SHP77 treated with DMSO at 0.1 percent for 48 hours (cell line): ENCODE measurements around the gene ATG13.

ENCODE experiments used
- DNase-seq: peaks from one replicate; lab custom pipeline; 2025; lab: John Stamatoyannopoulos, UW

The ATG13 gene

DNA sequence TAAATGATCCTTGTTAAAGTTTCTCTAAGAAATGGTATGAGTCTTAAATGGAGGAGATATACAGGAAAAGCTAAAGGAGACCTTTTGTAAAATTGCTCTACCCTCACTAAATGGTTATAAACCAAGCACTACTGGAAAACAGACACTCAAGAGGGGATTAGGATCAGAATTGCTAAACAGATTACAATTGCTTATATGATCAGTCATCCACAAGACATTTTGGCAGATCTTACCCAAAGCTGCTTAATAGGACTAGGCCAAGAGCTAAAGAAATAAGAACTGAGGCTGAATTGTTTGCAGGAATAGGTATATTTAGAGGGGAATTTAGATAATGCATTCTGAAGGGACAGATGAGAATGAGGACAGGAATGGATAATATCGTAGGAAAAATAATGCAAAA, 9.8 kb upstream of the ATG13 start:
- DNase-seq = no peak

DNA sequence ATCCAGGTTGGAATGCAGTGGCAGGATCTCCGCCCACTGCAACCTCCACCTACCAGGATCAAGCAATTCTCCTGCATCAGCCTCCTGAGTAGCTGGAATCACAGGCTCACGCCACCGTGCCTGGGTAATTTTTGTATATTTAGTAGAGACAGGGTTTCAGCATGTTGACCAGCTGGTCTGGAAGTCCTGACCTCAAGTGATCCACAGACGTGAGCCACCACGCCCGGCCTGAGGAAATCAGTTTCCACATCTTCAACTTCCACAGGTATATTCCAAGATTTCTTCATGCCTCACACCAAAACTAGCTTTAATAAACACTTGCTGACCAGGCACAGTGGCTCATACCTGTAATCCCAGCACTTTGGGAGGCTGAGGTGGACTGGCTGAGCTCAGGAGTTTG, 8.0 kb upstream of the ATG13 start:
- no peak for DNase-seq

DNA sequence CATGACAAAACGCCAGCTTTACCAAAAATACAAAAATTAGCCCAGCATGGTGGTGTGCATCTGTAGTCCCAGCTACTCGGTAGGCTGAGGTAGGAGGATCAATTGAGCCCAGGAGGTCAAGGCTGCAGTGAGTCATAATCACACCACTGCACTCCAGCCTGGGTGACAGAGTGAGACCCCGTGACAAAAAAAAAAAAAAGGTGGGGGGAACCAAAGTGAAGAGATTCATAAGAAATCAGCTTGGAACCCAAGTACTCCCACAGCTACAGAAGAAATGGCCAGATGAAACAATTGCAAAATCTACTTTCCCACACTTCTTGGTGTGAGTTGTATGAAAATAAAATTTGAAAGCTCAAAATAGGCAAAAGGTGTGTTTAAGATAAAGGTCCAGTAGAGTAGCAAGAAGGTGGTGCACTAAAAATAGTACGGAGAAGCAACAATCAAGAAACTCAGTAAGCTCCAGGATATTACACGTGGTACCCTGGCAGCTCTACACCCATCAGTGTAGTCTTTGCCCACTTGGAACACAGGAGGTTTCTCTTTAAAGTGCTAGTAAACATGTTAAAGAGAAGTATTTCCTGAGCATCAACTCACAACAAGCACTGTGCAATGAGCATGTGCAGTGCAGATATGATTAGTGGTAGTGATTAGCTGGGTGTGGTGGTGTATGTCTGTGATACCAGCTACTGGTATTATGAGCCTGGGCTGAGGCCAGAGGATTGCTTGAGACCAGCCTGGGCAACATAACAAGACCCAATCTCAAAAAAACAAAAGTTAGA, 5.6 kb upstream of the ATG13 start:
- DNase-seq = no peak

GRCh38 chr11:46612326-46612725, 5.0 kb upstream of the ATG13 start:
- DNase-seq = no peak

DNA sequence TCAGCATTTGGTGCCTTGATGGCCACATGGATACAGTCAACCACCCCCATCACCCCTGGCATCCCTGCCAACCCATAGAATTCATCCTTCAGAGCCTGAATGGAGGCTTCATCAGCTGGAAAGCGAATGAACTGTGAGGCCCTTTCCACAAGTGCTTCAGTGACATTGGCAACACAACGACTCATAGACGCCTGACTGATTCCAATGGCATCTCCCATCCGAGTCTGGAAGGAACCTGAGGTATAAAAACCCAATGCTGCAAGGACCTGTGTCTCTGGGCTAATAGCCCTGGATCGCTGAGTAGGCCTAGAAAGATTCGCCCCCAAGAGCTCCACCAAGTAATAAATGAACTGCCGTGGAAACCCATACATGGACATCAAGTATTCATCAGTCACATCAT, 1.6 kb upstream of the ATG13 start:
- DNase-seq = no peak

DNA sequence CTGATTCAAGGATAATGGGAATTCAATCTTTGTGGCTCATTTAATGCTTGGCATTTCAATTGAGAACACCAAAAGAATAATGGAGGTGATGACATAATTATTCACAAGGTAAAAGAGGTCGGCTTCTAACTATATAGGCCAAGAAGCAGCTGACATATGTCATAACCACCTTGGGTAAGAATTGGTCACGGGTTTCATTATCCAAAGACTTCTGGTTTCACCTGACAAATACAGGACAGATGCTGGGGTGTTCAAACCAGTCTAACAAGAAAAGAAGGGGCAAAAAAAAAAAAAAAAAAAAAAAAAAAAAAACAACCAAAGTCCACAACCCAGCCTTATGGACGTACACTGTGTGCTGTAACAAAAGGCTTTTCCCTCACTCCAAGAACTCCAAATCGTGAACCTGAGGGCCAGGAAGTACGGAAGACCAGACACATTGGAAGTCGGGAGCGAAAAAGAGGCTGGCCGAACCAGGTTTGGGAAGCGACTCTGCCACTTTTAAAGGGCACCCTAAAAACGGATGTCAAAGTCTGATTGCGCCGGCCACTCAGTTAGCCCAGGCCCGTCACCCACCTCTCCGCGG, 711 bp upstream of the ATG13 start:
- no peak for DNase-seq

DNA sequence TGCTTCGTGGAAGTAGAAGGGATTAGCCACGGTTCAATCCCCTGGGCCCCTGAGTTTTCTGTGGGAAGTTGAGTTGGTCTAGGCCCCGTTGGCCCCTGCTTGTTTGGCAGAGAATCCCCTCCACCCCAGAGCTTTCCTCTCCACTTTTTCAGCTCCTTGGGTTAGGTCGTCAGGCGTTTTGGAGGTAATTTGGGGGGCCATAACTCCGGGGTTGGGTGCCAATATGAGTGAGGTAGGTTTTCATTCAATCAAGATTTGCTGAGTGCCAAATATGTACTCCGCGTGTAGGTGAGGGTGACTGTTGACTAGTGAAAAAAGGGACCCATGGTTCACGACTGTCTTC, 590 bp downstream of the ATG13 start:
- no peak for DNase-seq

DNA sequence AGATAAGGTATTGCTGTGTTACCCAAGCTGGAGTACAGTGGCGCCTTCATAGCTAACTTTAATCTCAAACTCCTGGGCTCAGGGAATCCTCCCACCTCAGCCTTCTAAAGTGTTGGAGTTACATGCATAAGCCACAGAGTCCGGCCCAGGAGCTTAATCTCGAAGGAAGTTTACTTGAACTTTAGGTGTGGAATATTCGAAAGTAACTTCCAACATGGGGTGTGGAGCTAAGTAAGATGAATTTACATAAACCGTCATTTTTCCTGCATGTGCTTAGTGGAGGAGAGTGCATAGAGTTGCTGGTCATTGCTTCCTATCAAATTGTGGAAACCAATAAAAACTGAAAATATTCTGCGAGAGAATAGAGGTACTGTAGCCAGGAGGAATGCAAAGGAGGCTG, 1.5 kb downstream of the ATG13 start:
- DNase-seq = no peak

DNA sequence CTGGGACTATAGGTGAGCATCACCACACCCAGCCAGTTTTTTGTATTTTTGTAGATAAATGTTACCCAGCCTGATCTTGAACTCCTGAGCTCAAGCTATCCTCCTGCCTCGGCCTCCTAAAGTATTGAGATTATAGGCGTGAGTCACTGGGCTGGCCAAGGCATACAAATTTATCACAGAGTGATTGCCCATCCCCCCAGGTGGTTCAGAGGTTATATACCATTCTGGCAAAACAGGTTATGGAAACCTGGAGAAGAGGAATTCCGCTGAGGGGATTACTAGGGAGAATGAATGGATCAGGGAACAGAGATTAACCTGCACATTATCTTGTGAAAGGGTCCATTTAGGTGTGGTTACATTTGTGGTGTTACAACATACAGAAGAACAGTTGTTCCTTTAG, 8.1 kb downstream of the ATG13 start:
- no peak for DNase-seq

DNA sequence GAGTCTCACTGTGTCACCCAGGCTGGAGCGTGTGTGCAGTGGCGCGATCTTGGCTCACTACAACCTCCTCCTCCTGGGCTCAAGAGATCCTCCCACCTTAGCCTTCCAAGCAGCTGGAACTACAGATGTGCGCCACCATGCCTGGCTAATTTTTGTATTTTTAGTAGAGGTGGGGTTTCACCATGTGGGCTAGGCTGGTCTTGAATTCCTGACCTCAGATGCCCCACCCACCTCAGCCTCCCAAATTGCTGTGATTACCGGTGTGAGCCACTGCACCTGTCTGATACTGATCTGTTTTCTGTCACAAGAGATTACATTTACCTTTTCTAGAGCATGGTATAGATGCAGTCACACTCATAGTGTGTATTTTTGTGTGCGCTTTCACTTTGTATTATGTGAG, 11.6 kb downstream of the ATG13 start:
- DNase-seq = no peak

GRCh38 chr11:46630237-46630636, 12.9 kb downstream of the ATG13 start:
- DNase-seq = no peak

DNA sequence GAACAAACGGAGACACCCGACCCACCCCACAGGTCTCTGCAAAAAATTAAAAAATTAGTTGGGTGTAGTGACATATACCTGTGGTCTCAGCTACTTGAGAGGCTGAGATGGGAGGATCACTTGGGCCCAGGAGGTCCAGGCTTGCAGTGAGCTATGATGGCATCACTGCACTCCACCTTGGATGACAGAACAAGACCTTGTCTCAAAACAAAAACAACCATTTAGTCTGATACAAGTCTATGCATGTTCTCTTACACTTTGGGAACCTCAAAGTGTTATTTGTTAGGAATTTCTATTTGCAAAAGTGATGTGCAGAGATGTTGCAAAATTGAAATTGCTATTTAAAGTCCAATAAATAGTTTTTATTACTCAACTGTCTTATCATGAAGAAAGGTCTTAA, 14.3 kb downstream of the ATG13 start:
- DNase-seq = no peak

GRCh38 chr11:46632502-46632901, 15.1 kb downstream of the ATG13 start:
- DNase-seq = no peak

DNA sequence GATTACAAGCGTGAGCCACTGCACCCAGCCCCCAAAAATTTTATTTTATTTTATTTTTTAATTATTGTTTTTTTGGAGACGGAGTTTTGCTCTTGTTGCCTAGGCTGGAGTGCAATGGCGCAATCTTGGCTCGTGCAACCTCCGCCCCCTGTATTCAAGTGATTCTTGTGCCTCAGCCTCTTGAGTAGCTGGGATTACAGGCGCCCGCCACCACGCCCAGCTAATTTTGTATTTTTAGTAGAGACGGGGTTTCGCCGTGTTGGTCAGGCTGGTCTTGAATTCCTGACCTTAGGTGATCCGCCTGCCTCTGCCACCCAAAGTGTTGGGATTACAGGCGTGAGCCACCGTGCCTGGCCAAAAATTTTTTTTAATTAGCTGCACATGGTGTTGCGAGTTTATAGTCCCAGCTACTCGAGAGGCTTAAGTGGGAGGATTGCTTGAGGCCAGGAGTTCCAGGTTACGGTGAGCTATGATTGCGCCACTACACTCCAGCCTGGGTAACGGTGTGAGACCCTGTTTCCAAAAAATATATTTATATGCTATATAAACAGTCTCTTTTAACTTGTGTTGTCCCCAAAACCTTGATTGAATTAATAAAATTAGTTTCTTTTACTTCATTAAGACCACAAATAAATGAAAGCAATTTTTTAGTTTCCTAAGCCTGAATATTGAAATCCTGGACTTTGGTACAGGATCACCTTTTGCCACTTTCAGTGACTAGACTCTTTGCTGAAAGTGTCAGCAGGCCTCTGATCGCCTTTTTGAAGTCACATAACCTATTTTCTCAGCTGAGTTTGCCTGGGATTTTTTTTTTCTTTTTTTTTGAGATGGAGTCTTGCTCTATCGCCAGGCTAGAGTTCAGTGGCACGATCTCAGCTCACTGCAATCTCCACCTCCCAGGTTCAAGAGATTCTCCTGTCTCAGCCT, 16.2 kb downstream of the ATG13 start:
- no peak for DNase-seq

- no peak for DNase-seq
Observed at GRCh38 chr11:46635557-46636139, 18.3 kb downstream of the ATG13 start.

- no peak for DNase-seq
Observed at GRCh38 chr11:46637546-46637945, 20.2 kb downstream of the ATG13 start.

GRCh38 chr11:46639197-46639839, 22.0 kb downstream of the ATG13 start:
- DNase-seq = no peak

DNA sequence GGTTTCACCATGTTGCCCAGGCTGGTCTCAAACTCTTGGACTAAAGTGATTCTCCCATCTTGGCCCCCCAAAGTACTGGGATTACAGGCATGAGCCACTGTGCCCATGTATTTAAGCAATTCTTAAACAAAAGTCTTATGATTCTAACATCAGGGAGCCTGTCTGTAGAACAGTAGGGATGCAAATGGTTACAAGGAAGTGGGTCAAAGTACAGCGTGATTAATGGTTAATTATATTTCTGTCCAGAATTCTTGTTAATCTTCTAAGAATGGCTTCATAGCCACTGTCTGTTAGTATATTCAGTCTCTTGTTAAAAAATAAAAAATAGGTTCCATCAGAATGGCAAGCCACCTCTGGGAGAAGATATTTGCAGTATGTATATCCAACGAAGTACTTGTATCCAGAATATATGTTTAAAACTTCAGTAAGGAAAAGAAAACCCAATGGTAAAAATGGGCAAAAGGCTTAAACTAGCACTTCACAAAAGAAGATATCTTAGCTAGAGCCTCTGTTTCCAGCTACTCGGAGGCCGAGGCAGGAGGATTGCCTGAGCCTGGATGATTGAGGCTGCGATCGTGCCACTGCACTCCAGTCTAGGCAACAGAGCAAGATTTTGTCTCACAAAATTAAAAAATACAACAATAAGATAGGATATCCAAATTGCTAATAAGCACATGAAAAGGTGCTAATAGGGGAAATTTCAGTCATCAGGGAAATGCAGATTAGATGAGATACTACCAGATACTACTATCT, 22.9 kb downstream of the ATG13 start:
- no peak for DNase-seq

DNA sequence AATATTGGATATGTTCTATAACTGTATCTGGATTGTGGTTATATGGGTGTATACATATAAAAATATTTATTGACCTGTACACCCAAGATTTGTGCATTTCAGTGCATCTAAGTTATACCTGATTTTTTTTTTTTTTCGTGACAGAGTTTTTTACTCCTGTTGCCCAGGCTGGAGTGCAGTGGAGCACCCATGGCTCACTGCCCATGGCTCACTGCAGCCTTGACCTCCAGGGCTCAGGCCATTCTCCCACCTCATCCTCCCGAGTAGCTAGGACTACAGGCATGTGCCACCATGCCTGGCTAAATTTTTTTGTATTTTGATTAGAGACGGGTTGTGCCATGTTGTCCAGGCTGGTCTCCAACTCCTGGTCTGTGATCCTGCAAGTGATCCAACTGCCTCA, 24.3 kb downstream of the ATG13 start:
- DNase-seq = no peak

GRCh38 chr11:46642627-46643335, 25.4 kb downstream of the ATG13 start:
- DNase-seq = no peak

DNA sequence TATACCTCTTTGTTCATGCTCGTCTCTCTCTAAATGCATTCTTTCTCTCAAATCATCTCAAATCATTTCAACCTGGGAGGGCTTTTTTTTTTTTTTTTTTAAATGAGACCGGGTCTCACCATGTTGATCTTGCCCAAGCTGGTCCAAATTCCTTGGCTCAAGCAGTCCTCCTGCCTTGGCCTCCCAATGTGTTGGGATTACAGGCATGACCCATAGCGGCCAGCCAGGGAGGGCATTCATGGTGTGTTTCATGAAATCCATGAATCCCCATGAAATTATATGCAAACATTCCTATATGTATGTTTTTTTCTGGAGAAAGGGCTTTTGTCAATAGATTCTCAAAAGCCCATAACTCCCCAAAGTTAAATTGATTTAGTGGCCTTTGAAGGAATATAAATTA, 26.2 kb downstream of the ATG13 start:
- no peak for DNase-seq
